Ovary (tissue), 3 donors: ENCODE results near the gene TFEC.
"Not testable (repeated sequence)": the region's sequence is repeated elsewhere in the genome, so short reads cannot be mapped to it uniquely, and the experiment has no call there.

Source experiments
- CTCF ChIP-seq, 3 donors: fragments of 450-650 bp in 2 of 3; fragments of 200-600 bp in 1 of 3; IDR thresholded peaks; one replicate each; pipeline versions ENCODE4 v1.5.1 to v1.8.0; 2016 to 2022; ENCODE audit warnings: antibody characterized with exemption in 3 of 3, mild to moderate bottlenecking in 1 of 3
- EP300 ChIP-seq: sonication (generic); formaldehyde crosslinking; IDR thresholded peaks from one replicate; pipeline ENCODE4 v1.6.1; 2017; ENCODE audit warnings: antibody characterized with exemption
- POLR2A ChIP-seq: fragments of 450-650 bp; IDR thresholded peaks from one replicate; pipeline ENCODE4 v1.6.1; 2017; ENCODE audit warnings: antibody characterized with exemption, mild to moderate bottlenecking, moderate library complexity
- donor health status: DM: no; HTN: no; CAD: no.

- TF ChIP-seq CTCF (IDR thresholded peaks at IDR 0.05); EP300; POLR2A: not testable (repeated sequence)
Measured at GRCh38 chr7:116004762-116005161, 25.8 kb downstream of the TFEC start.
